Naive B cell (primary cell): ENCODE measurements around the gene GTPBP6. TPM values are rescaled to one million over a fixed set of nuclear protein-coding genes. Genes with fewer than 3 reads are reported as not detected.
"Not testable (repeated sequence)": the region's sequence is repeated elsewhere in the genome, so short reads cannot be mapped to it uniquely, and the experiment has no call there.

ENCODE experiments used
- ATAC-seq, 2 donors: fragments of 150-1000 bp; cut with Tn5 transposase; 2 replicates each; pipeline ENCODE4 v1.10.0; 2021; ENCODE audit warnings: low read depth in 2 of 2, mild to moderate bottlenecking in 2 of 2, moderate library complexity in 2 of 2
- DNase-seq: peaks from one replicate; pipeline ENCODE4 v3.0.0; 2022
- H3K27ac Mint-ChIP-seq, 6 donors: one replicate each; pipeline ENCODE4 v1.8.0; 2020 to 2022; ENCODE audit warnings: mild to moderate bottlenecking in 6 of 6, mixed read lengths in 6 of 6, moderate library complexity in 5 of 6, inconsistent platforms in 2 of 6
- H3K27me3 Mint-ChIP-seq, 3 donors: one replicate each; pipeline ENCODE4 v1.8.0; 2021 to 2022; ENCODE audit warnings: mixed read lengths in 3 of 3, mild to moderate bottlenecking in 1 of 3
- H3K36me3 Mint-ChIP-seq, 2 donors: one replicate each; pipeline ENCODE4 v1.8.0; 2020 to 2022; ENCODE audit warnings: mixed read lengths in 2 of 2, inconsistent platforms in 1 of 2, mild to moderate bottlenecking in 1 of 2
- H3K4me1 Mint-ChIP-seq, 3 donors: one replicate each; pipeline ENCODE4 v1.8.0; 2020 to 2022; ENCODE audit warnings: mixed read lengths in 3 of 3, inconsistent platforms in 1 of 3, mild to moderate bottlenecking in 1 of 3, moderate library complexity in 1 of 3
- H3K4me3 Mint-ChIP-seq, 8 donors: one replicate each; pipeline ENCODE4 v1.8.0; 2020 to 2022; ENCODE audit warnings: mild to moderate bottlenecking in 8 of 8, mixed read lengths in 8 of 8, moderate library complexity in 8 of 8, inconsistent platforms in 2 of 8
- H3K9me3 Mint-ChIP-seq, 7 donors: one replicate each; pipeline ENCODE4 v1.8.0; 2020 to 2022; ENCODE audit warnings: mixed read lengths in 7 of 7, mild to moderate bottlenecking in 5 of 7, inconsistent platforms in 2 of 7, moderate library complexity in 1 of 7
- polyA plus RNA-seq, 6 donors: library from polyadenylated mRNA; unstranded; fragments of 300-500 nt; fragmentation: Illumina TruSeq; gene quantifications; one replicate each; pipeline ENCODE4 v1.2.3, GENCODE V29; 2021; ENCODE audit warnings: low read depth in 6 of 6

GTPBP6 gene
- polyA plus RNA-seq, 6 donors from 2014 or later: 37.7 to 54.0 (median 41.6) TPM

DNA sequence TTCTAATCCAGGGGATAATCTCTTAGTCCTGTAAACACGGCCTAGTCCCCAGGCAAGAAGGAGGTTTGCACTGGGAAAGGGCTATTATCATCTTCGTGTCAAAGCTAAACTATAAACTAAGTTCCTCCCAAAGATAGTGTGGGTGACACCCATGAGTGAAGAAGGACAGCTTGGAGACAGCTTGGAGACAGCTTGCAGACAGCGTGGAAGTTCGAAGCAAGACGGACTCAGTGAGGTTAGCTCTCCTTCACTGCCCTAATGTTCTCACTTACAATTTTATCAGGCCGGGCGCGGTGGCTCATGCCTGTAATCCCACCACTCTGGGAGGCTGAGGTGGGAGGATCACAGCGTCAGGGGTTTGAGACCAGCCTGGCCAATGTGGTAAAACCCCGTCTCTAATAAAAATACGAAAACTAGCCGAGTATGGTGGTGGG is 56.7 kb downstream of the GTPBP6 start:
- no peak for ATAC-seq
- H3K4me3 Mint-ChIP-seq: no peak overlapping the region
- peak overlapping the region in 1 of 6 donors; percentile 20 for H3K27ac Mint-ChIP-seq
- no peaks in the 10 kb centered on the region for H3K27me3 Mint-ChIP-seq
- H3K4me1 Mint-ChIP-seq: no peaks in the 10 kb centered on the region
- H3K9me3 Mint-ChIP-seq: no peaks in the 10 kb centered on the region
- no peaks in the 10 kb centered on the region for H3K36me3 Mint-ChIP-seq
- DNase-seq: no peak

- no peak for DNase-seq
Observed at GRCh38 chrX:261167-261918, 57.3 kb downstream of the GTPBP6 start.

GRCh38 chrX:259692-260355 is 58.8 kb downstream of the GTPBP6 start:
- DNase-seq (no peak), ATAC-seq (no peak)
- H3K4me1 Mint-ChIP-seq: no peaks in the 10 kb centered on the region
- peak overlapping the region in 1 of 6 donors; percentile 11 for H3K27ac Mint-ChIP-seq
- H3K27me3 Mint-ChIP-seq: no peaks in the 10 kb centered on the region
- H3K36me3 Mint-ChIP-seq: no peaks in the 10 kb centered on the region
- peak overlapping the region in 3 of 8 donors; percentile 21 to 52 (median 51) for H3K4me3 Mint-ChIP-seq
- H3K9me3 Mint-ChIP-seq: no peaks in the 10 kb centered on the region

More at GRCh38 chrX:261167-261918, 57.3 kb downstream of the GTPBP6 start:
- Mint-ChIP-seq H3K27ac (peak overlapping the region in 1 of 6 donors; percentile 33), H3K4me1 (no peaks in the 10 kb centered on the region), H3K27me3 (no peaks in the 10 kb centered on the region), H3K36me3 (no peaks in the 10 kb centered on the region), H3K9me3 (no peaks in the 10 kb centered on the region), H3K4me3 (no peak overlapping the region)
- ATAC-seq: no peak

DNA sequence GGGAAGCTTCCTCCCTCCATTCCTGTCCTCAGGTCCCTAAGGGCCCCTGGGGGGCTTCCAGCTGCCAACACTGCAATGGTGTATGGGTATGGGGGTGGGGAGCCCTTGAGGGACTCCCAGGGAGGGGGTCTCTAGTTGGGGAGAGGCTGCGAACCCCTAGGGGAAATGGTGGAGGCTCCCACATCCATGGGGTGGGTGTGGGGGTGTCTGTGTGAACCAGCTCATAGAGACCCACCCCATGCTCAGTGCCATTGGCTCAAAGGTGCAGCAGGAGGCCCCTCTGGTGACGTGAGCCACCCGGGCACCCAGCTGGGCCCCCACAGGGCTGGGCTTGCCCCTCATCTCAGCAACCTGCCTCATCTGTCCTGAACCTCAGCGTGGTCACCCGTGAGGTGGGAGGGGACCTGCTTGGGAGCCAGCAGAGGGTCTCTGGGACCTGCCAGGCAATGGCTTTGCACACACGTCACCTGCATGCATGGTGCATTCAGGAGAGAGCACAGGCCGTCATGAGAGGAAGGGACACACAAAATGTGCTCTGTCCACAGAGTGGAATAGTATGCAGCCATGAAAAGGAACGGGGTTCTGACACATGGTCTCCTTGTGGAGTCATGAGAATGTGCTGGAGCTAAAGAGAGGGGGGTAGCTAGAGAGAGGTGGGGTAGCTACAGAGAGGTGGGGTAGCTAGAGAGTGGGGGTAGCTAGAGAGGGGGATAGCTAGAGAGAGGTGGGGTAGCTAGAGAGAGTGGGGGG is 60.1 kb downstream of the GTPBP6 start:
- H3K9me3 Mint-ChIP-seq: peaks cover 0 to 3% (median 2%) of the 10 kb centered on the region in 7 donors
- no peaks in the 10 kb centered on the region for H3K36me3 Mint-ChIP-seq
- H3K27me3 Mint-ChIP-seq: no peaks in the 10 kb centered on the region
- ATAC-seq (no peak), DNase-seq (no peak)
- peaks cover 0 to 5% (median 0%) of the 10 kb centered on the region in 3 donors for H3K4me1 Mint-ChIP-seq
- peak overlapping the region in 1 of 6 donors; percentile 95 for H3K27ac Mint-ChIP-seq
- no peak overlapping the region for H3K4me3 Mint-ChIP-seq

- H3K36me3 Mint-ChIP-seq: peaks cover 0 to 2% of the 10 kb centered on the region in 2 donors
- ATAC-seq: no peak
- no peak overlapping the region for H3K4me3 Mint-ChIP-seq
- no peak for DNase-seq
- H3K9me3 Mint-ChIP-seq: peaks cover 0 to 5% (median 3%) of the 10 kb centered on the region in 7 donors
- peak overlapping the region in 1 of 6 donors; percentile 41 for H3K27ac Mint-ChIP-seq
- peaks cover 0 to 10% (median under 1%) of the 10 kb centered on the region in 3 donors for H3K4me1 Mint-ChIP-seq
- no peaks in the 10 kb centered on the region for H3K27me3 Mint-ChIP-seq
Observed at GRCh38 chrX:257681-258289, 60.8 kb downstream of the GTPBP6 start.

DNA sequence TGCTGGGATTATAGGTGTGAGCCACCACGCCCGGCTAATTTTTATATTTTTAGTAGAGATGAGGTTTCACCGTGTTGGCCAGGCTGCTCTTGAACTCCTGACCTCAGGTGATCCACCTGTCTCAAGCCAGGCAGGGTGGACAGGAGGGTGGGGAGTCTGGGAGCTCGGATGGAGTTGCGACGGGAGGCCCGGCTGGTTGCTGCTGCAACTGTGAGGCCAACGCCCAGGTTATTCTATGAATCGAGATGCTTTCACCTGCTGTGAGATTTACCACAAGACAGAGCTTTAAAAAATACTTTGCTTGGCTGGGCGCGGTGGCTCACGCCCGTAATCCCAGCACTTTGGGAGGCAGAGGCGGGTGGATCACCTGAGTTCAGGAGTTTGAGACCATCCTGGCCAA is 61.5 kb downstream of the GTPBP6 start:
- H3K9me3 Mint-ChIP-seq: peaks cover 0 to 12% (median 10%) of the 10 kb centered on the region in 7 donors
- H3K4me3 Mint-ChIP-seq, H3K36me3 Mint-ChIP-seq, H3K27ac Mint-ChIP-seq, H3K27me3 Mint-ChIP-seq, ATAC-seq, DNase-seq: not testable (repeated sequence)
- H3K4me1 Mint-ChIP-seq: peaks cover 0 to 17% (median 8%) of the 10 kb centered on the region in 3 donors

DNA sequence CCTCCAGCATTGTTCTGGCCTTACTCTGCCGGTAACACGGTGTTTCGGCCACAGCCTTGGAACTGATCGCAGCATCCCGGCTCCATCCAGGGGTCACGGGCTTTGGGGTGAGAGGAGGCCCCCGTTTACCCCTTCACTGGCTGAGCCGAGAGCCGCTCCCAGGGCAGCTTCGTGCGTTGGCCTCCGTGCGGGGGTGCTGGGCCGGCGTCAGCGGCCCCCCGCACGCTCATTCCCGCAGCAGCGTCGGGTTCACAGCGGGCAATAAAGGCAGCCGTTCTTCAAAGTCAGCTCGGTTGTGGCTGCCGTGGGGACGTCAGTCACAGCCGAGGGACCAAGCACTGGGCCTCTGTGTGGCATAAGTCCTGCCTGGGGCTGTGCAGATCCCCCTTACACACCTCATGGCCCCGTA is 62.7 kb downstream of the GTPBP6 start:
- Mint-ChIP-seq H3K27me3 (no peaks in the 10 kb centered on the region), H3K4me1 (peaks cover 6 to 27% (median 13%) of the 10 kb centered on the region in 3 donors), H3K4me3 (no peak overlapping the region), H3K9me3 (peaks cover 0 to 16% (median 12%) of the 10 kb centered on the region in 7 donors), H3K36me3 (peaks cover 0 to 12% of the 10 kb centered on the region in 2 donors), H3K27ac (no peak overlapping the region)
- no peak for DNase-seq
- no peak for ATAC-seq

Other genes starting within 250 kb of the GTPBP6 start
- 1 to 10 TPM in 5 of 6 donors, not detected in 1; 2.6 to 6.5 (median 4.8) TPM for gene PLCXD1, start 37.4 kb downstream of the GTPBP6 start, polyA plus RNA-seq
- gene PPP2R3B, start 68.1 kb upstream of the GTPBP6 start, polyA plus RNA-seq: 10 to 100 TPM in 4 of 6 donors, 1 to 10 TPM in 2; 8.3 to 17.4 (median 12.4) TPM